Measurements from ENCODE around the gene PTGIS. TPM values are rescaled to one million over a fixed set of nuclear protein-coding genes. Genes with fewer than 3 reads are reported as not detected.

Gene PTGIS
- total RNA-seq, 2 donors from 2014 or later = 12.9 to 34.6 TPM

DNA sequence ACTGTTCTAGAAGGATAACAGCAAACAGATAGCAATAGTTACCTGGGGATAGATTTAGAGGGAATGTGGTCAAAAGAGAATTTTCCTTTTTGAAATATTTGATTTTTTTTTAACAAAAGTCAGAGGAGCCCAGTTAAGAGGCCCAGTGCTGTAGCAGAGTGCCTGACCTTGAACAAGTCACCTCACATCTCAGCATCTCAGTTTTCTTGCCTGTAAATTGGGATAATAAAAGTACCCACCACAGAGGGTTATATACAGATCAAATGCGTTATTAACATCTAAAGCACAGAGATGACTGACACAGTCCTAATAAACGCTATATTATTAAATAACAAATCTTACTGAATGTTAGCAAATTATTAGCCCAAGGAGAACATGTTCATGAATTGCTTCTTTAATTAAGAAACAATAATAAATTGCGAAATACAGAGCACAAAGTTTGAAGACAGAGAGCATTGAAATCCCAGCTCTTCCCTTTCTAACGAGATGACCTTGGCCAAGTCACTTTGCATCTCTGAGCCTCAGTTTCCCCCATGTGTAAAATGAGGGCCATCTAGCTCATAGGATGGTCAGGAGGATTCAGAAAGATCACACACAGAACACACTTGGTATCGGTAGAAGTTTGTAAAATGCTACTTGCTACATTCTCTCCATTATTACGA, 35.5 kb downstream of the PTGIS start:
- no peaks in the 10 kb centered on the region for H3K4me1 ChIP-seq (replicated peaks)
- no peaks in the 10 kb centered on the region for H3K36me3 ChIP-seq
- H3K27me3 ChIP-seq (replicated peaks; ENCODE audit: insufficient read depth) = no peaks in the 10 kb centered on the region
- TF ChIP-seq POLR2A (IDR thresholded peaks at IDR 0.05) (no peak), POLR2AphosphoS5 (IDR thresholded peaks at IDR 0.05) (no peak)
- TF ChIP-seq, protein P1, sequence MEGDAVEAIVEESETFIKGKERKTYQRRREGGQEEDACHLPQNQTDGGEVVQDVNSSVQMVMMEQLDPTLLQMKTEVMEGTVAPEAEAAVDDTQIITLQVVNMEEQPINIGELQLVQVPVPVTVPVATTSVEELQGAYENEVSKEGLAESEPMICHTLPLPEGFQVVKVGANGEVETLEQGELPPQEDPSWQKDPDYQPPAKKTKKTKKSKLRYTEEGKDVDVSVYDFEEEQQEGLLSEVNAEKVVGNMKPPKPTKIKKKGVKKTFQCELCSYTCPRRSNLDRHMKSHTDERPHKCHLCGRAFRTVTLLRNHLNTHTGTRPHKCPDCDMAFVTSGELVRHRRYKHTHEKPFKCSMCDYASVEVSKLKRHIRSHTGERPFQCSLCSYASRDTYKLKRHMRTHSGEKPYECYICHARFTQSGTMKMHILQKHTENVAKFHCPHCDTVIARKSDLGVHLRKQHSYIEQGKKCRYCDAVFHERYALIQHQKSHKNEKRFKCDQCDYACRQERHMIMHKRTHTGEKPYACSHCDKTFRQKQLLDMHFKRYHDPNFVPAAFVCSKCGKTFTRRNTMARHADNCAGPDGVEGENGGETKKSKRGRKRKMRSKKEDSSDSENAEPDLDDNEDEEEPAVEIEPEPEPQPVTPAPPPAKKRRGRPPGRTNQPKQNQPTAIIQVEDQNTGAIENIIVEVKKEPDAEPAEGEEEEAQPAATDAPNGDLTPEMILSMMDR (IDR thresholded peaks at IDR 0.05) = no peak
- 89% methylated on average over 6 of the region's 6 CpGs for WGBS
- no peak for DNase-seq (ENCODE audit: low spot score)
- H3K9me3 ChIP-seq = no peaks in the 10 kb centered on the region
- H3K27ac ChIP-seq = no peak overlapping the region
- intact Hi-C loops (cut with DNase I) = loop anchor here (2.0 to 10.0 kb wide), 3 partner anchors 45 to 288 kb away; no protein-coding TSS in a partner anchor
- no peak overlapping the region for H3K4me3 ChIP-seq

GRCh38 chr20:49529470-49529869, 38.5 kb downstream of the PTGIS start:
- H3K9me3 ChIP-seq = no peaks in the 10 kb centered on the region
- intact Hi-C loops (cut with DNase I) = no loop called here
- H3K36me3 ChIP-seq = no peaks in the 10 kb centered on the region
- H3K27ac ChIP-seq = no peak overlapping the region
- DNase-seq (ENCODE audit: low spot score) = no peak
- H3K27me3 ChIP-seq (replicated peaks; ENCODE audit: insufficient read depth) = no peaks in the 10 kb centered on the region
- H3K4me1 ChIP-seq (replicated peaks) = no peaks in the 10 kb centered on the region
- H3K4me3 ChIP-seq = no peak overlapping the region
- TF ChIP-seq POLR2AphosphoS5 (IDR thresholded peaks at IDR 0.05) = no peak
- TF ChIP-seq, protein P1 (IDR thresholded peaks at IDR 0.05) = no peak
- no peak for TF ChIP-seq POLR2A (IDR thresholded peaks at IDR 0.05)
- 85% methylated on average over 5 of the region's 5 CpGs for WGBS

DNA sequence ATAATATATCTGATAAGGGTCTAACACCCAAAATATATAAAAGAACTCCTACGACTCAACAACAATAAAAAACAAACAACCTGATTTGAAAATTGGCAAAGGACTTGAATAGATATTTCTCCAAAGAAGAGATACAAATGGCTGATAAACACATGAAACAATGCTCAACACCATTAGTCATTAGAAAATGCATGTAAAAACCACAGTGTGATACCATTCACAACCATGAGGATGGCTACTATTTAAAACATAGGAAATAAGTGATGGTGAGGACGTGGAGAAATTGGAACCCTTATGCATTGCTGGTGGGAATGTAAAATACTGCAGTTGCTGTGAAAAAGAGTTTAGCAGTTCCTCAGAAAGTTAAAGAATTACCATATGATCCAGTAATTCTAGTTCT, 41.4 kb downstream of the PTGIS start:
- Histone ChIP-seq H3K27me3 (replicated peaks; ENCODE audit: insufficient read depth) (no peaks in the 10 kb centered on the region), H3K4me1 (replicated peaks) (no peaks in the 10 kb centered on the region), H3K27ac (no peak overlapping the region), H3K9me3 (no peaks in the 10 kb centered on the region), H3K36me3 (no peaks in the 10 kb centered on the region), H3K4me3 (no peak overlapping the region)
- TF ChIP-seq POLR2A (IDR thresholded peaks at IDR 0.05) (no peak), POLR2AphosphoS5 (IDR thresholded peaks at IDR 0.05) (no peak)
- TF ChIP-seq, protein P1 (IDR thresholded peaks at IDR 0.05) = no peak
- intact Hi-C loops (cut with DNase I) = no loop called here
- 73% methylated on average over 2 of the region's 2 CpGs for WGBS
- DNase-seq (ENCODE audit: low spot score) = no peak

GRCh38 chr20:49526056-49526455, 41.9 kb downstream of the PTGIS start:
- H3K9me3 ChIP-seq = no peaks in the 10 kb centered on the region
- H3K4me1 ChIP-seq (replicated peaks) = no peaks in the 10 kb centered on the region
- no peaks in the 10 kb centered on the region for H3K27me3 ChIP-seq (replicated peaks; ENCODE audit: insufficient read depth)
- no peak overlapping the region for H3K27ac ChIP-seq
- TF ChIP-seq POLR2AphosphoS5 (IDR thresholded peaks at IDR 0.05) = no peak
- TF ChIP-seq, protein P1 (IDR thresholded peaks at IDR 0.05) = no peak
- no peak for TF ChIP-seq POLR2A (IDR thresholded peaks at IDR 0.05)
- no peak overlapping the region for H3K4me3 ChIP-seq
- WGBS = 77% methylated on average over 6 of the region's 6 CpGs
- DNase-seq (ENCODE audit: low spot score) = no peak
- H3K36me3 ChIP-seq = no peaks in the 10 kb centered on the region
- intact Hi-C loops (cut with DNase I) = no loop called here

GRCh38 chr20:49523767-49524360, 44.1 kb downstream of the PTGIS start:
- 81% methylated on average over 8 of the region's 8 CpGs for WGBS
- Histone ChIP-seq H3K4me1 (replicated peaks) (no peaks in the 10 kb centered on the region), H3K36me3 (no peaks in the 10 kb centered on the region), H3K27me3 (replicated peaks; ENCODE audit: insufficient read depth) (no peaks in the 10 kb centered on the region), H3K27ac (no peak overlapping the region), H3K4me3 (no peak overlapping the region), H3K9me3 (no peaks in the 10 kb centered on the region)
- intact Hi-C loops (cut with DNase I) = no loop called here
- DNase-seq (ENCODE audit: low spot score) = no peak
- TF ChIP-seq POLR2AphosphoS5 (IDR thresholded peaks at IDR 0.05) (no peak), POLR2A (IDR thresholded peaks at IDR 0.05) (no peak)
- TF ChIP-seq, protein P1 (IDR thresholded peaks at IDR 0.05) = no peak

All from prostate gland (tissue), 2 donors.